Measurements from ENCODE around the gene MATK.

MATK gene

DNA sequence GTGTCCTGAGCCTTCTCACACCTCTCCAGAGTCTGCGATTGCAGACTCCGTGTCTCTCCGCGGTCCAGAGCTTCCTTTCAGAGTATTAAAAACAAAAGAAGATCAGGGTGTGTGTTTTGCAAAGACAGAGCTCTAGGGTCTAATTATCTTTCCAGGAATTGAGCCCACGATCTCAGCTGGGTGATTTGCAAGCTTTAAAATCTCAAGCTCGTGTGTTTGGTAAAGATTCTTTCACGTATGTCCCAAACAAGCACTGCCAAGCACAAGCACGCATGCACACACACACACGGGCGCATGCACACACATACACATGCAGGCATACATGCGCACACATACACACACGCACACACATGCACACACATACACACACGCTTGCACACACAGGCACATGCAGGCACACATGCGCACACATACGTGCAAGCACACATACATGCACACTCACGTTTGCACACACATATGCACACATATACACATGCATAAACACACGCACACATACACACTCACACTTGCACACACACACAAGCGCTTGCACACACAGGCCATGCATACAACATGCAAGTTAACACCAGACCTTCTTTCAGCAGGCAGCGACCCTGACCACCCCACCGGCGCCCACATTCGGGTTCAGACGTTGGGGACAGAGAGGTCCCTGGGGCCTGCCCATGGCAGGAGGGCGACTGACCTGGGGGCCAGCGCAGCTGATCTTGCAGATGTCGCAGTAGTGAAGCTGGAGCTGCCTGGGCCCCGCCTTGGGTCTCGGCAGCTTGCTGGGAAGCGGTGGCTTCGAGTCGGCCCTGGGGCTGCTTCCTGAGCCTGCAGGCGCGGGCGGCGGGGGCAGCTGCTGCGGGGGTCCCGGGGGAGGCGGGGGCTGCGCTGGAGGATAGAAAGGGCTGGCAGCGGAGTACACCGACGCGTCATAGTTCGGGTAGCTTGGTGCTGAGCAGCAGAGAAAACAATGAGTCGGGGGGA, 44.7 kb upstream of the MATK start:
- H3K4me3 ChIP-seq (ENCODE audit: low read depth, low read length) = no peak overlapping the region
- TF ChIP-seq, protein P1, sequence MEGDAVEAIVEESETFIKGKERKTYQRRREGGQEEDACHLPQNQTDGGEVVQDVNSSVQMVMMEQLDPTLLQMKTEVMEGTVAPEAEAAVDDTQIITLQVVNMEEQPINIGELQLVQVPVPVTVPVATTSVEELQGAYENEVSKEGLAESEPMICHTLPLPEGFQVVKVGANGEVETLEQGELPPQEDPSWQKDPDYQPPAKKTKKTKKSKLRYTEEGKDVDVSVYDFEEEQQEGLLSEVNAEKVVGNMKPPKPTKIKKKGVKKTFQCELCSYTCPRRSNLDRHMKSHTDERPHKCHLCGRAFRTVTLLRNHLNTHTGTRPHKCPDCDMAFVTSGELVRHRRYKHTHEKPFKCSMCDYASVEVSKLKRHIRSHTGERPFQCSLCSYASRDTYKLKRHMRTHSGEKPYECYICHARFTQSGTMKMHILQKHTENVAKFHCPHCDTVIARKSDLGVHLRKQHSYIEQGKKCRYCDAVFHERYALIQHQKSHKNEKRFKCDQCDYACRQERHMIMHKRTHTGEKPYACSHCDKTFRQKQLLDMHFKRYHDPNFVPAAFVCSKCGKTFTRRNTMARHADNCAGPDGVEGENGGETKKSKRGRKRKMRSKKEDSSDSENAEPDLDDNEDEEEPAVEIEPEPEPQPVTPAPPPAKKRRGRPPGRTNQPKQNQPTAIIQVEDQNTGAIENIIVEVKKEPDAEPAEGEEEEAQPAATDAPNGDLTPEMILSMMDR (conservative IDR thresholded peaks at IDR 0.05; ENCODE audit: low read depth, low read length) = no peak
- no peak for DNase-seq (ENCODE audit: low read depth)

- TF ChIP-seq, protein P1 (conservative IDR thresholded peaks at IDR 0.05; ENCODE audit: low read depth, low read length) = no peak
- no peak overlapping the region for H3K4me3 ChIP-seq (ENCODE audit: low read depth, low read length)
- DNase-seq (ENCODE audit: low read depth) = no peak
These were observed 41.1 kb upstream of the MATK start for GRCh38 chr19:3827306-3827705.

DNA sequence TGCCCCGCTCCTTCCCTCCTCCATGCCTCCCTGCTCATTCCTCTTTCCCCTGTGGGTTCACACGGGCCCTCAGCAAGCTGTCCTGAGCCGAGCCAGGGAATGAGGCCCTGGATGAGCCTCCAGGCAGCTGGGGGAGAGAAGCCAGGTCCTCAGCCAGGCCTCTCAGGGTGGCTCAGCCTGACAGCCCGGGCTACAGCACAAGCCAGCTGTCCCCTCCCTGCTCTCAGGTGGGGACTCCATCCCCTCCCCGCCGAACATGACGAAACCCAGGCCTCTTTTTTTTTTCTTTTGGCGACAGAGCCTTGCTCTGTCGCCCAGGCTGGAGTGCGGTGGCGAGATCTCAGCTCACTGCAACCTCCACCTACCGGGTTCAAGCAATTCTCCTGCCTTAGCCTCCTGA, 40.0 kb upstream of the MATK start:
- no peak overlapping the region for H3K4me3 ChIP-seq (ENCODE audit: low read depth, low read length)
- no peak for DNase-seq (ENCODE audit: low read depth)
- TF ChIP-seq, protein P1 (conservative IDR thresholded peaks at IDR 0.05; ENCODE audit: low read depth, low read length) = no peak

- DNase-seq (ENCODE audit: low read depth) = no peak
- TF ChIP-seq, protein P1 (conservative IDR thresholded peaks at IDR 0.05; ENCODE audit: low read depth, low read length) = no peak
- H3K4me3 ChIP-seq (ENCODE audit: low read depth, low read length) = no peak overlapping the region
These were observed 39.2 kb upstream of the MATK start for GRCh38 chr19:3825286-3825956.

- no peak for DNase-seq (ENCODE audit: low read depth)
- no peak overlapping the region for H3K4me3 ChIP-seq (ENCODE audit: low read depth, low read length)
- TF ChIP-seq, protein P1 (conservative IDR thresholded peaks at IDR 0.05; ENCODE audit: low read depth, low read length) = no peak
These were observed 37.2 kb upstream of the MATK start for GRCh38 chr19:3823350-3823713.

DNA sequence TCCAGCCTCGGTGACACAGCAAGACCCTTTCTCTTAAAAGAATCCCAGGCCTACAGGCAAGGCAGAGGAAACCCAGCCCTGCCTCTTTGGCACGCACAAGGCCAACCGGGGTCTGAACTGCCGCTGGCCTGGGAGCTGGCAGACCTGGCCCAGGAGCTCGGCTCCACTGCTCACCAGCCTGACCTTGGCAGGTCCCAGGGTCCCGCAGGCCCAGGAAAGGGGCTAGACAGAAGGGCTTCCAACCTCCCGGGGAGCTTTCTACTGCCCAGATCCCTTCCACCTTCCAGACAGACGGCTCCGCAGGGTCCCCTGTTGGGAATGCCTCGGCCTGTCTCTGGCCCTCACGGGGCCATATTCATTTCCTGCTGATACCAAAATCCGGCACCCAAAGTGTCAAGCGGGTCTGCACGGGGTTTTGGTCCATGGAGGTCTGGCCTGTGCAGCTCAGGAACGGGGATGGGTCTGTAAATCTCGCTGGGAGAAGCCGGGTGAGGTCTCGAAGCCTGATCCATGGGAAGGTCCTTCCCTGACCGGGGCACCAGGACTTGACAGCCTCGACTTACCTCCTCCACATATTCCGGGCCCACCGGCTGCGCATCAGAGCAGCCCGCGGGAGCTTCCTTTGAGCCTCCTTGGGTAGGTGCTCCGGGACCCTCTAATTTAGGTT, 36.6 kb upstream of the MATK start:
- TF ChIP-seq, protein P1 (conservative IDR thresholded peaks at IDR 0.05; ENCODE audit: low read depth, low read length) = no peak
- no peak for DNase-seq (ENCODE audit: low read depth)
- no peak overlapping the region for H3K4me3 ChIP-seq (ENCODE audit: low read depth, low read length)

Measured in choroid plexus epithelial cell (primary cell).